Liver (tissue), 9 donors: ENCODE measurements around the gene TEX48. TPM values are rescaled to one million over a fixed set of nuclear protein-coding genes. Genes with fewer than 3 reads are reported as not detected.

Experiments used
- DNase-seq: peaks from one replicate; pipeline ENCODE4 v3.0.0-alpha.2; 2017; ENCODE audit warnings: low spot score
- H3K27ac ChIP-seq, 2 donors: one replicate each; pipeline ENCODE4 v1.7.0; 2013; ENCODE audit warnings: inconsistent platforms in 2 of 2, low read length in 2 of 2, control low read depth in 1 of 2, low read depth in 1 of 2, mild to moderate bottlenecking in 1 of 2
- H3K27me3 ChIP-seq, 4 donors: one replicate each; pipeline versions ENCODE4 v1.6.1 to v1.7.0; 2013; ENCODE audit warnings: low read length in 3 of 4, inconsistent platforms in 1 of 4, mild to moderate bottlenecking in 1 of 4, moderate library complexity in 1 of 4; ENCODE audit not compliant: control insufficient read depth in 4 of 4, insufficient read depth in 4 of 4
- H3K36me3 ChIP-seq, 4 donors: one replicate each; pipeline versions ENCODE4 v1.6.1 to v1.7.0; 2013; ENCODE audit warnings: low read length in 3 of 4, mild to moderate bottlenecking in 3 of 4, low read depth in 1 of 4, moderate library complexity in 1 of 4; ENCODE audit not compliant: control insufficient read depth in 4 of 4, insufficient read depth in 3 of 4
- H3K4me1 ChIP-seq, 4 donors: one replicate each; pipeline versions ENCODE4 v1.6.1 to v1.7.0; 2013; ENCODE audit warnings: low read length in 3 of 4, mild to moderate bottlenecking in 3 of 4, moderate library complexity in 1 of 4; ENCODE audit not compliant: control insufficient read depth in 4 of 4, insufficient read depth in 4 of 4
- H3K4me3 ChIP-seq, 3 donors: one replicate each; pipeline versions ENCODE4 v1.6.1 to v1.7.0; 2013; ENCODE audit warnings: low read length in 3 of 3, control low read depth in 1 of 3, low read depth in 1 of 3, mild to moderate bottlenecking in 1 of 3
- H3K9ac ChIP-seq, 2 donors: one replicate each; pipeline ENCODE4 v1.7.0; 2013; ENCODE audit warnings: low read length in 2 of 2, mild to moderate bottlenecking in 2 of 2, moderate library complexity in 2 of 2, control low read depth in 1 of 2, low read depth in 1 of 2
- H3K9me3 ChIP-seq, 4 donors: one replicate each; pipeline versions ENCODE4 v1.6.1 to v1.7.0; 2013; ENCODE audit warnings: low read length in 3 of 4; ENCODE audit not compliant: control insufficient read depth in 4 of 4
- ATF3 ChIP-seq: IDR thresholded peaks from 2 replicates; pipeline ENCODE4 v1.6.1; 2016; ENCODE audit warnings: antibody characterized with exemption
- CTCF ChIP-seq: fragments of 150-350 bp; IDR thresholded peaks from 2 replicates; pipeline ENCODE4 v1.5.1; 2017; ENCODE audit warnings: improper control_type of control experiment, low read depth, low read length; ENCODE audit not compliant: missing input control
- EGR1 ChIP-seq, 2 donors: IDR thresholded peaks; 2 replicates each; pipeline ENCODE4 v1.6.1; 2016 to 2018; ENCODE audit warnings: antibody characterized with exemption in 2 of 2, low read depth in 2 of 2
- FOXA1 ChIP-seq: IDR thresholded peaks from 2 replicates; pipeline ENCODE4 v1.6.1; 2016; ENCODE audit warnings: antibody characterized with exemption
- FOXA2 ChIP-seq: IDR thresholded peaks from 2 replicates; pipeline ENCODE4 v1.6.1; 2016; ENCODE audit warnings: antibody characterized with exemption
- GABPA ChIP-seq, 2 donors: IDR thresholded peaks in 1 of 2; conservative IDR thresholded peaks in 1 of 2; 2 replicates each; pipeline ENCODE4 v1.6.1; 2016; ENCODE audit warnings: antibody characterized with exemption in 2 of 2, mild to moderate bottlenecking in 1 of 2, moderate library complexity in 1 of 2
- HNF4A ChIP-seq, 2 donors: conservative IDR thresholded peaks; 2 replicates each; pipeline ENCODE4 v1.6.1; 2016; ENCODE audit warnings: antibody characterized with exemption in 2 of 2, mild to moderate bottlenecking in 2 of 2
- HNF4G ChIP-seq: IDR thresholded peaks from 2 replicates; pipeline ENCODE4 v1.6.1; 2016; ENCODE audit warnings: antibody characterized with exemption
- JUND ChIP-seq, 2 donors: IDR thresholded peaks; 2 replicates each; pipeline ENCODE4 v1.6.1; 2016; ENCODE audit warnings: antibody characterized with exemption in 2 of 2
- MAX ChIP-seq: IDR thresholded peaks from 2 replicates; pipeline ENCODE4 v1.6.1; 2016; ENCODE audit warnings: antibody characterized with exemption
- NR2F2 ChIP-seq: IDR thresholded peaks from 2 replicates; pipeline ENCODE4 v1.6.1; 2016; ENCODE audit warnings: antibody characterized with exemption
- RAD21 ChIP-seq, 2 donors: IDR thresholded peaks; 2 replicates each; pipeline ENCODE4 v1.6.1; 2016; ENCODE audit warnings: antibody characterized with exemption in 2 of 2, mild to moderate bottlenecking in 2 of 2
- REST ChIP-seq: IDR thresholded peaks from 2 replicates; pipeline ENCODE4 v1.6.1; 2016; ENCODE audit warnings: antibody characterized with exemption, mild to moderate bottlenecking
- RXRA ChIP-seq, 2 donors: IDR thresholded peaks; 2 replicates each; pipeline ENCODE4 v1.6.1; 2017 to 2018; ENCODE audit warnings: antibody characterized with exemption in 2 of 2, mild to moderate bottlenecking in 1 of 2
- SP1 ChIP-seq: IDR thresholded peaks from 2 replicates; pipeline ENCODE4 v1.6.1; 2018; ENCODE audit warnings: antibody characterized with exemption, mild to moderate bottlenecking
- TAF1 ChIP-seq: conservative IDR thresholded peaks from 2 replicates; pipeline ENCODE4 v1.6.1; 2016; ENCODE audit warnings: antibody characterized with exemption, mild to moderate bottlenecking
- YY1 ChIP-seq: IDR thresholded peaks from 2 replicates; pipeline ENCODE4 v1.6.1; 2016; ENCODE audit warnings: antibody characterized with exemption, mild to moderate bottlenecking
- ZBTB33 ChIP-seq: IDR thresholded peaks from 2 replicates; pipeline ENCODE4 v1.6.1; 2016; ENCODE audit warnings: antibody characterized with exemption
- WGBS: extraction: QIAGEN DNeasy Blood & Tissue Kit; methylation state at CpG from one replicate; pipeline ENCODE4 v1.1.7; 2013; 5-methylcytosine and 5-hydroxymethylcytosine counted together
- polyA plus RNA-seq, 2 donors: library from polyadenylated mRNA; stranded (reverse) in 1 of 2; unstranded in 1 of 2; fragments of 200-250 nt in 1 of 2; fragments of >200 nt in 1 of 2; fragmentation: Nextera tagmentation in 1 of 2; extraction: Ambion mirVana in 1 of 2; gene quantifications; one replicate each; pipeline versions ENCODE4 v1.2.1 to v1.2.3, GENCODE V29; 2013 to 2015
- total RNA-seq, 2 donors: library from RNA; depleted of rRNA; stranded (reverse); fragments of >200 nt; gene quantifications; one replicate each; pipeline ENCODE4 v1.2.3, GENCODE V29; 2014
- donor health status: healthy.
- donor health status: healthy.
- donor health status: healthy.
- donor health status: healthy.
- donor health status: healthy.

TEX48 gene
- total and polyA plus RNA-seq, 4 donors: not detected

GRCh38 chr9:114678130-114678529 is 3.9 kb downstream of the TEX48 start:
- TF ChIP-seq CTCF: no peak
- no peak for TF ChIP-seq TAF1
- TF ChIP-seq MAX: no peak
- TF ChIP-seq EGR1 (IDR thresholded peaks at IDR 0.05; ENCODE audit: low read depth in 2 of 2): no peak
- no peak for TF ChIP-seq ATF3
- TF ChIP-seq RXRA (IDR thresholded peaks at IDR 0.05): no peak
- no peak for TF ChIP-seq HNF4A (conservative IDR thresholded peaks at IDR 0.05)
- no peak for TF ChIP-seq RAD21 (IDR thresholded peaks at IDR 0.05)
- TF ChIP-seq SP1: no peak
- no peak for TF ChIP-seq REST
- no peak for TF ChIP-seq NR2F2
- TF ChIP-seq FOXA1: no peak
- TF ChIP-seq ZBTB33: no peak
- no peak for TF ChIP-seq JUND (IDR thresholded peaks at IDR 0.05)
- no peak for TF ChIP-seq YY1
- TF ChIP-seq FOXA2: no peak
- no peak for TF ChIP-seq GABPA (IDR thresholded peaks at IDR 0.05 in 1 of 2, conservative IDR thresholded peaks at IDR 0.05 in 1 of 2)
- TF ChIP-seq HNF4G: no peak
- Histone ChIP-seq H3K27ac (no peak overlapping the region), H3K4me3 (no peak overlapping the region), H3K9me3 (no peaks in the 10 kb centered on the region), H3K4me1 (peaks cover 0 to 7% (median 1%) of the 10 kb centered on the region in 4 donors), H3K9ac (no peak overlapping the region), H3K36me3 (no peaks in the 10 kb centered on the region), H3K27me3 (peaks cover 0 to 2% (median 0%) of the 10 kb centered on the region in 4 donors)
- DNase-seq: no peak
- WGBS: 85% methylated on average over 3 of the region's 3 CpGs
